ENCODE data around the gene HDGFL1.

HDGFL1 gene

GRCh38 chr6:22569281-22570184 is at the start of gene HDGFL1:
Gene HDGFL1 (plus strand): TSS chr6:22569566. CDS start chr6:22569576, 10 bp downstream.
- no peaks in the 10 kb centered on the region for H3K9me3 ChIP-seq (ENCODE audit: insufficient read depth, low read length)

GRCh38 chr6:22521035-22521434 is 48.3 kb upstream of the HDGFL1 start:
- no peak overlapping the region for H3K9ac ChIP-seq (ENCODE audit: low read length)
- H3K36me3 ChIP-seq (replicated peaks; ENCODE audit: low read depth, low read length) = no peaks in the 10 kb centered on the region
- no peaks in the 10 kb centered on the region for H4K20me1 ChIP-seq (ENCODE audit: insufficient read depth, low read length)
- no peak overlapping the region for H2AFZ ChIP-seq (ENCODE audit: low read depth, low read length)
- no peak overlapping the region for H3K27ac ChIP-seq (ENCODE audit: low read length)
- no peaks in the 10 kb centered on the region for H3K9me3 ChIP-seq (ENCODE audit: insufficient read depth, low read length)
- H3K27me3 ChIP-seq (ENCODE audit: low read depth, low read length) = no peaks in the 10 kb centered on the region
- H3K4me2 ChIP-seq (ENCODE audit: low read length) = no peak overlapping the region
- H3K4me3 ChIP-seq (ENCODE audit: low read length) = no peak overlapping the region
- no peaks in the 10 kb centered on the region for H3K4me1 ChIP-seq (ENCODE audit: low read length)
- no peaks in the 10 kb centered on the region for H3K79me2 ChIP-seq (ENCODE audit: low read length)
- no peak for TF ChIP-seq EZH2phosphoT487 (IDR thresholded peaks at IDR 0.05; ENCODE audit: low read depth)
- TF ChIP-seq CTCF (IDR thresholded peaks at IDR 0.05; ENCODE audit: low read depth, low read length) = no peak

More at GRCh38 chr6:22569281-22570184, at the start of gene HDGFL1:
- no peak within 1 kb of the TSS for H3K4me2 ChIP-seq (ENCODE audit: low read length)
- no peaks in the 10 kb centered on the region for H3K36me3 ChIP-seq (replicated peaks; ENCODE audit: low read depth, low read length)
- no peaks in the 10 kb centered on the region for H4K20me1 ChIP-seq (ENCODE audit: insufficient read depth, low read length)
- H3K4me3 ChIP-seq (ENCODE audit: low read length) = no peak within 1 kb of the TSS
- no peak within 1 kb of the TSS for H2AFZ ChIP-seq (ENCODE audit: low read depth, low read length)
- no peaks in the 10 kb centered on the region for H3K4me1 ChIP-seq (ENCODE audit: low read length)
- no peak within 1 kb of the TSS for H3K9ac ChIP-seq (ENCODE audit: low read length)
- H3K27ac ChIP-seq (ENCODE audit: low read length) = no peak within 1 kb of the TSS
- no peaks in the 10 kb centered on the region for H3K27me3 ChIP-seq (ENCODE audit: low read depth, low read length)
- H3K79me2 ChIP-seq (ENCODE audit: low read length) = no peaks in the 10 kb centered on the region
- no peak for TF ChIP-seq CTCF (IDR thresholded peaks at IDR 0.05; ENCODE audit: low read depth, low read length)
- no peak for TF ChIP-seq EZH2phosphoT487 (IDR thresholded peaks at IDR 0.05; ENCODE audit: low read depth)

GRCh38 chr6:22526736-22527135 is 42.6 kb upstream of the HDGFL1 start:
- TF ChIP-seq CTCF (IDR thresholded peaks at IDR 0.05; ENCODE audit: low read depth, low read length) = no peak
- no peak for TF ChIP-seq EZH2phosphoT487 (IDR thresholded peaks at IDR 0.05; ENCODE audit: low read depth)
- Histone ChIP-seq H2AFZ (ENCODE audit: low read depth, low read length) (no peak overlapping the region), H3K36me3 (replicated peaks; ENCODE audit: low read depth, low read length) (no peaks in the 10 kb centered on the region), H3K27me3 (ENCODE audit: low read depth, low read length) (no peaks in the 10 kb centered on the region), H3K9me3 (ENCODE audit: insufficient read depth, low read length) (no peaks in the 10 kb centered on the region), H4K20me1 (ENCODE audit: insufficient read depth, low read length) (no peaks in the 10 kb centered on the region), H3K79me2 (ENCODE audit: low read length) (no peaks in the 10 kb centered on the region), H3K27ac (ENCODE audit: low read length) (no peak overlapping the region), H3K4me1 (ENCODE audit: low read length) (no peaks in the 10 kb centered on the region), H3K9ac (ENCODE audit: low read length) (no peak overlapping the region), H3K4me2 (ENCODE audit: low read length) (no peak overlapping the region), H3K4me3 (ENCODE audit: low read length) (no peak overlapping the region)

GRCh38 chr6:22529866-22530265 is 39.5 kb upstream of the HDGFL1 start:
- H4K20me1 ChIP-seq (ENCODE audit: insufficient read depth, low read length) = no peaks in the 10 kb centered on the region
- no peak overlapping the region for H3K9ac ChIP-seq (ENCODE audit: low read length)
- H3K4me2 ChIP-seq (ENCODE audit: low read length) = no peak overlapping the region
- H3K27me3 ChIP-seq (ENCODE audit: low read depth, low read length) = no peaks in the 10 kb centered on the region
- no peaks in the 10 kb centered on the region for H3K9me3 ChIP-seq (ENCODE audit: insufficient read depth, low read length)
- no peaks in the 10 kb centered on the region for H3K36me3 ChIP-seq (replicated peaks; ENCODE audit: low read depth, low read length)
- no peak overlapping the region for H2AFZ ChIP-seq (ENCODE audit: low read depth, low read length)
- H3K4me3 ChIP-seq (ENCODE audit: low read length) = no peak overlapping the region
- no peaks in the 10 kb centered on the region for H3K4me1 ChIP-seq (ENCODE audit: low read length)
- H3K79me2 ChIP-seq (ENCODE audit: low read length) = no peaks in the 10 kb centered on the region
- no peak for TF ChIP-seq CTCF (IDR thresholded peaks at IDR 0.05; ENCODE audit: low read depth, low read length)
- TF ChIP-seq EZH2phosphoT487 (IDR thresholded peaks at IDR 0.05; ENCODE audit: low read depth) = no peak
- no peak overlapping the region for H3K27ac ChIP-seq (ENCODE audit: low read length)

Data from OCI-LY3 (cell line).